Spinal cord (tissue), 10 donors: Measurements from ENCODE around the gene EIF6. TPM values are rescaled to one million over a fixed set of nuclear protein-coding genes. Genes with fewer than 3 reads are reported as not detected.

ENCODE experiments used
- DNase-seq, 6 donors: peaks; one replicate each; pipeline versions ENCODE4 v3.0.0 to v3.0.0-alpha.2; 2013 to 2015; ENCODE audit warnings: low spot score in 6 of 6, low read depth in 4 of 6
- H3K27ac ChIP-seq: one replicate; pipeline ENCODE4 v1.5.1; 2013; ENCODE audit warnings: low read depth, low read length, control low read depth
- H3K27me3 ChIP-seq: one replicate; pipeline ENCODE4 v1.6.1; 2013; ENCODE audit warnings: low read length; ENCODE audit not compliant: control insufficient read depth, insufficient read depth
- H3K36me3 ChIP-seq: one replicate; pipeline ENCODE4 v1.6.1; 2013; ENCODE audit warnings: low read length; ENCODE audit not compliant: control insufficient read depth, insufficient read depth
- H3K4me1 ChIP-seq: one replicate; pipeline ENCODE4 v1.6.1; 2013; ENCODE audit warnings: low read length; ENCODE audit not compliant: control insufficient read depth, insufficient read depth
- H3K4me3 ChIP-seq: one replicate; pipeline ENCODE4 v1.5.1; 2013; ENCODE audit warnings: low read depth, low read length, control low read depth
- H3K9me3 ChIP-seq: one replicate; pipeline ENCODE4 v1.6.1; 2013; ENCODE audit warnings: low read length; ENCODE audit not compliant: control insufficient read depth, insufficient read depth
- WGBS: methylation state at CpG from one replicate; pipeline ENCODE4 v1.1.5; 2013; ENCODE audit warnings: missing lambda C conversion rate; ENCODE audit not compliant: insufficient coverage; 5-methylcytosine and 5-hydroxymethylcytosine counted together
- polyA plus RNA-seq, 2 donors: library from polyadenylated mRNA; unstranded; fragments of 120-200 nt; gene quantifications; one replicate each; pipeline ENCODE4 v1.2.1, GENCODE V29; 2013; ENCODE audit not compliant: insufficient read length in 2 of 2
- total RNA-seq, 2 donors: library from RNA; depleted of rRNA in 1 of 2; stranded (reverse); fragments of 120-200 nt in 1 of 2; fragments of >200 nt in 1 of 2; gene quantifications; one replicate each; pipeline versions ENCODE4 v1.2.3 to v1.2.4, GENCODE V29; 2013 to 2014
- donor health status: healthy.

Gene EIF6
- total and polyA plus RNA-seq, 4 donors = 56.2 to 106 (median 102) TPM

- no peak overlapping the region for H3K27ac ChIP-seq
- no peak overlapping the region for H3K4me3 ChIP-seq
- no peaks in the 10 kb centered on the region for H3K36me3 ChIP-seq
- no peaks in the 10 kb centered on the region for H3K27me3 ChIP-seq
- no peak for DNase-seq
- 58% methylated on average over 9 of the region's 9 CpGs for WGBS
- H3K4me1 ChIP-seq = no peaks in the 10 kb centered on the region
- no peaks in the 10 kb centered on the region for H3K9me3 ChIP-seq
These were observed 11.6 kb upstream of the EIF6 start for GRCh38 chr20:35296101-35296554.

DNA sequence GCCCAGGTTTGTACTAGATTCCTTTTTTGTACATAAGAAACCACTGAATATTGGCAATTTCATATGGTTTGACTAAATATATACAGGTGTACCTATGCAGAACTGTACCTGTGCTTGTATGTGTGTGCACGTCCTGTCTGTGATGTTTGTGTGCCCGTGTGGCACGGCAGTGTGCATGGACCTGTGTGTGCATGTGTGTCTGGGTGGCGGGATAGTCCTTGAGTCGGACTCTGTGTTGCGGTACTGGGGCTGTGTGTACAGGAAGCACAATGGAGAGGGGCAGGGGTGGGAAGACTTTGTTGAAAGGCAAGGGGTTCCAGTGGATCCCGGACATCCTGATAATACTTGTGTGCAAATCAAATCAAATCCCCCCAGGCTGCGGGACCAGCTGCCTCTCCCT lies 11.1 kb upstream of the EIF6 start:
- no peaks in the 10 kb centered on the region for H3K27me3 ChIP-seq

DNA sequence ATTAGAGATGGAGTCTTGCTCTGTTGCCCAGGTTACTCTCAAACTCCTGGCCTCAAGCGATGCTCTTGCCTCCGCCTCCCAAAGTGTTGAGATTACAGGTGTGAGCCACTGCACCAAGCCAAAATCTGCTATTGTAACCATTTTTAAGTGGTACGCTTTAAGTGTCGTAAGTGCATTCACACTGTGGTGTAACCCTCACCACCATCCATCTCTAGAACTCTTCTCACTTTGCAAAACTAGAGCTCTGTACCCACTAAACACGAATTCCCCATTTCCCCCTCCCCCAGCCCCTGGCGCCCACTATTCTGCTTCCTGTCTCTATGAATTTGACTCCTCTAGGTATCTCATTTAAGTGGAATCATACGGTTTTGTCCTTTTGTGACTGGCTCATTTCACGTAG lies 10.5 kb upstream of the EIF6 start:
- no peaks in the 10 kb centered on the region for H3K36me3 ChIP-seq
- WGBS = 85% methylated on average over 8 of the region's 8 CpGs
- H3K27ac ChIP-seq = no peak overlapping the region
- DNase-seq = no peak
- no peak overlapping the region for H3K4me3 ChIP-seq
- H3K4me1 ChIP-seq = no peaks in the 10 kb centered on the region
- H3K27me3 ChIP-seq = no peaks in the 10 kb centered on the region
- no peaks in the 10 kb centered on the region for H3K9me3 ChIP-seq

More for the DNA sequence above, 11.1 kb upstream of the EIF6 start:
- no peaks in the 10 kb centered on the region for H3K36me3 ChIP-seq
- DNase-seq = no peak
- H3K27ac ChIP-seq = no peak overlapping the region
- no peaks in the 10 kb centered on the region for H3K4me1 ChIP-seq
- no peak overlapping the region for H3K4me3 ChIP-seq
- H3K9me3 ChIP-seq = no peaks in the 10 kb centered on the region
- WGBS = 100% methylated on average over 4 of the region's 8 CpGs

DNA sequence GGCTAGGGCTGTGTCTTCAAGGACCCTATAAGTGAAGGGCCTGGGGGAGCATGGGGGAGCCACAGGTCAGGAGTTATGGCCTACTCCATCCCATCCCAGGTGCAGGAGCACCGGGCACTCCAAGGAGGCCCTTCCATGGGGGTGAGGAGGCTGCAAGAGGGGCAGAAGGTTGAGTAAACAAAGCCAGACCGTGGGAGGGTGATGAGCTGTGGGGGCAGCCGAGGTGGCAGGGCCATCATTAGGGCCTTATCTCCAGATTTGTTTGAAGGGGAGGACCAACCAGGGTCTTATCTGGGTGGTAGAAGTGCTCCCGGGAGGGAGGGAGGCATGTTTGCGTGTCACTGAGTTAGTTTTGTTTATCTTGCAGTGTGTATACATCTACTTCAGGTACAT lies 9.7 kb upstream of the EIF6 start:
- H3K9me3 ChIP-seq = no peaks in the 10 kb centered on the region
- no peaks in the 10 kb centered on the region for H3K36me3 ChIP-seq
- no peak for DNase-seq
- no peaks in the 10 kb centered on the region for H3K4me1 ChIP-seq
- H3K4me3 ChIP-seq = no peak overlapping the region
- H3K27ac ChIP-seq = no peak overlapping the region
- H3K27me3 ChIP-seq = no peaks in the 10 kb centered on the region
- WGBS = 42% methylated on average over 3 of the region's 5 CpGs

- no peak for DNase-seq
- WGBS = 91% methylated on average over 17 of the region's 19 CpGs
- no peak overlapping the region for H3K27ac ChIP-seq
- no peaks in the 10 kb centered on the region for H3K36me3 ChIP-seq
- H3K27me3 ChIP-seq = no peaks in the 10 kb centered on the region
- H3K4me3 ChIP-seq = no peak overlapping the region
- no peaks in the 10 kb centered on the region for H3K4me1 ChIP-seq
- no peaks in the 10 kb centered on the region for H3K9me3 ChIP-seq
These were observed 9.0 kb upstream of the EIF6 start for GRCh38 chr20:35293303-35294292.

- Histone ChIP-seq H3K27ac (no peak overlapping the region), H3K27me3 (no peaks in the 10 kb centered on the region), H3K4me3 (no peak overlapping the region), H3K9me3 (no peaks in the 10 kb centered on the region), H3K4me1 (no peaks in the 10 kb centered on the region), H3K36me3 (no peaks in the 10 kb centered on the region)
- 76% methylated on average over 21 of the region's 23 CpGs for WGBS
- DNase-seq = no peak
These were observed 8.1 kb upstream of the EIF6 start for GRCh38 chr20:35292504-35293285.

- Histone ChIP-seq H3K9me3 (no peaks in the 10 kb centered on the region), H3K27me3 (no peaks in the 10 kb centered on the region), H3K27ac (no peak within 1 kb of the TSS), H3K36me3 (no peaks in the 10 kb centered on the region), H3K4me1 (no peaks in the 10 kb centered on the region), H3K4me3 (no peak within 1 kb of the TSS)
- no peak for DNase-seq
- WGBS = 79% methylated on average over 40 of the region's 40 CpGs
These were observed 7.3 kb upstream of the EIF6 start, which contains the start of gene FAM83C for GRCh38 chr20:35291654-35292503. TSS of gene FAM83C (minus strand) at chr20:35292425. CDS start at chr20:35292304, 121 bp downstream.

GRCh38 chr20:35290887-35291417 lies 6.4 kb upstream of the EIF6 start:
- no peaks in the 10 kb centered on the region for H3K9me3 ChIP-seq
- H3K4me1 ChIP-seq = no peaks in the 10 kb centered on the region
- no peaks in the 10 kb centered on the region for H3K36me3 ChIP-seq
- H3K27ac ChIP-seq = no peak overlapping the region
- DNase-seq = no peak
- 82% methylated on average over 4 of the region's 7 CpGs for WGBS
- no peak overlapping the region for H3K4me3 ChIP-seq
- H3K27me3 ChIP-seq = no peaks in the 10 kb centered on the region
